Measurements from ENCODE around the gene ADGRG3. TPM values are rescaled to one million over a fixed set of nuclear protein-coding genes. Genes with fewer than 3 reads are reported as not detected.

ADGRG3 gene
- total and polyA plus RNA-seq, 2 donors (not counting 1 experiment from before 2014, with no cell fraction given) = not detected

GRCh38 chr16:57621521-57622271 lies 46.4 kb upstream of the ADGRG3 start:
- ChIA-PET POLR2A (no interaction called here), CTCF (no interaction called here)
- Mint-ChIP-seq H3K27me3 (peaks cover 23% of the 10 kb centered on the region), H3K4me1 (no peaks in the 10 kb centered on the region), H3K9me3 (ENCODE audit: insufficient read depth) (no peaks in the 10 kb centered on the region), H3K27ac (no peak overlapping the region), H3K4me3 (no peak overlapping the region)
- no peak overlapping the region for H3K9ac ChIP-seq (ENCODE audit: low read length)
- WGBS (ENCODE audit: insufficient coverage) = 82% methylated on average over 7 of the region's 10 CpGs
- no peak overlapping the region for H3K4me2 ChIP-seq (replicated peaks; ENCODE audit: low read depth, low read length, poor library complexity, severe bottlenecking)
- DNase-seq = no peak
- no peaks in the 10 kb centered on the region for H4K20me1 ChIP-seq (ENCODE audit: control insufficient read depth, insufficient read depth, low read length, poor library complexity, severe bottlenecking)
- H3K27me3 ChIP-seq (replicated peaks in 1 of 4; ENCODE audit: control extremely low read depth in 1 of 4, control insufficient read depth in 3 of 4, insufficient read depth in 4 of 4, low read length in 3 of 4) = peaks cover 0 to 3% (median under 1%) of the 10 kb centered on the region in 4 experiments
- H3K36me3 ChIP-seq (replicated peaks in 1 of 2; ENCODE audit: control extremely low read depth in 1 of 2, control insufficient read depth in 1 of 2, extremely low read depth in 1 of 2, insufficient read depth in 2 of 2, low read length in 1 of 2) = no peaks in the 10 kb centered on the region
- no peaks in the 10 kb centered on the region for H3K9me3 ChIP-seq (ENCODE audit: control extremely low read depth in 1 of 3, control insufficient read depth in 2 of 3, insufficient read depth in 1 of 3, low read length in 2 of 3)
- H3K4me3 ChIP-seq (ENCODE audit: control extremely low read depth in 1 of 5, extremely low read depth in 1 of 5, insufficient read depth in 1 of 5, low read depth in 2 of 5, low read length in 4 of 5) = no peak overlapping the region
- H3K79me2 ChIP-seq (ENCODE audit: control insufficient read depth, insufficient read depth, low read length) = no peaks in the 10 kb centered on the region
- no peaks in the 10 kb centered on the region for H3K4me1 ChIP-seq (ENCODE audit: control insufficient read depth in 2 of 2, insufficient read depth in 2 of 2, low read length in 2 of 2)
- H2AFZ ChIP-seq (ENCODE audit: insufficient read depth, low read depth, low read length, poor library complexity, severe bottlenecking) = no peak overlapping the region
- ATAC-seq (ENCODE audit: low read depth) = no peak
- H3K27ac ChIP-seq (ENCODE audit: low read length in 2 of 2) = no peak overlapping the region
- intact Hi-C loops (cut with micrococcal nuclease) = no loop called here
- TF ChIP-seq EZH2 (IDR thresholded peaks at IDR 0.05; ENCODE audit: borderline replicate concordance, insufficient read depth, low read depth, low read length, poor library complexity, severe bottlenecking) = no peak
- TF ChIP-seq, protein P1, sequence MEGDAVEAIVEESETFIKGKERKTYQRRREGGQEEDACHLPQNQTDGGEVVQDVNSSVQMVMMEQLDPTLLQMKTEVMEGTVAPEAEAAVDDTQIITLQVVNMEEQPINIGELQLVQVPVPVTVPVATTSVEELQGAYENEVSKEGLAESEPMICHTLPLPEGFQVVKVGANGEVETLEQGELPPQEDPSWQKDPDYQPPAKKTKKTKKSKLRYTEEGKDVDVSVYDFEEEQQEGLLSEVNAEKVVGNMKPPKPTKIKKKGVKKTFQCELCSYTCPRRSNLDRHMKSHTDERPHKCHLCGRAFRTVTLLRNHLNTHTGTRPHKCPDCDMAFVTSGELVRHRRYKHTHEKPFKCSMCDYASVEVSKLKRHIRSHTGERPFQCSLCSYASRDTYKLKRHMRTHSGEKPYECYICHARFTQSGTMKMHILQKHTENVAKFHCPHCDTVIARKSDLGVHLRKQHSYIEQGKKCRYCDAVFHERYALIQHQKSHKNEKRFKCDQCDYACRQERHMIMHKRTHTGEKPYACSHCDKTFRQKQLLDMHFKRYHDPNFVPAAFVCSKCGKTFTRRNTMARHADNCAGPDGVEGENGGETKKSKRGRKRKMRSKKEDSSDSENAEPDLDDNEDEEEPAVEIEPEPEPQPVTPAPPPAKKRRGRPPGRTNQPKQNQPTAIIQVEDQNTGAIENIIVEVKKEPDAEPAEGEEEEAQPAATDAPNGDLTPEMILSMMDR (IDR thresholded peaks at IDR 0.05) = no peak
